ENCODE data around the gene CCDC88B. TPM values are rescaled to one million over a fixed set of nuclear protein-coding genes. Genes with fewer than 3 reads are reported as not detected.

The CCDC88B gene
- total RNA-seq: 10 to 100 TPM; 58.4 to 71.3 TPM

- ATAC-seq (peak; percentile 82), DNase-seq (peak; percentile 91)
- ChIA-PET CTCF (interaction anchor here (0.6 kb wide), 1 partner anchor 270 kb away, joined by 3 read pairs; no protein-coding TSS in a partner anchor), POLR2A (interaction anchor here (0.7 kb wide), 1 partner anchor 14 kb away, joined by 4 read pairs; no protein-coding TSS in a partner anchor)
- Mint-ChIP-seq H3K27ac (peak within 1 kb of the TSS; percentile 94), H3K4me3 (peak within 1 kb of the TSS; percentile 91), H3K27me3 (no peaks in the 10 kb centered on the region), H3K36me3 (ENCODE audit: low read depth) (peaks cover 22% of the 10 kb centered on the region), H3K4me1 (peaks cover 34% of the 10 kb centered on the region), H3K9me3 (ENCODE audit: low read depth) (no peaks in the 10 kb centered on the region)
- intact Hi-C loops (cut with DNase I, micrococcal nuclease): loop anchor here (1.0 to 10.0 kb wide), 6 partner anchors 22 to 775 kb away; partner anchors contain the start of genes ESRRA (in 2 of the 2), PRDX5 (in 1 of the 2), TM7SF2 (in 1 of the 2) and TRMT112 (in 1 of the 2)
These were observed at the start of gene CCDC88B for GRCh38 chr11:64339754-64340408. Gene CCDC88B (plus strand): TSS chr11:64340204. CDS start chr11:64340267, 63 bp downstream.

- POLR2A ChIA-PET: no interaction called here
- H3K27ac Mint-ChIP-seq: no peak overlapping the region
- CTCF ChIA-PET: interaction anchor here (0.6 to 3.0 kb wide), 3 partner anchors 10 to 905 kb away, joined by 3 to 13 read pairs (median 12); no protein-coding TSS in a partner anchor
- no peaks in the 10 kb centered on the region for H3K9me3 Mint-ChIP-seq (ENCODE audit: low read depth)
- no peak for DNase-seq
- H3K4me1 Mint-ChIP-seq: peaks cover 11% of the 10 kb centered on the region
- intact Hi-C loops (cut with DNase I, micrococcal nuclease): no loop called here
- peaks cover 32% of the 10 kb centered on the region for H3K27me3 Mint-ChIP-seq
- no peaks in the 10 kb centered on the region for H3K36me3 Mint-ChIP-seq (ENCODE audit: low read depth)
- H3K4me3 Mint-ChIP-seq: peak overlapping the region; percentile 7
- ATAC-seq: no peak
These were observed 49.4 kb upstream of the CCDC88B start for GRCh38 chr11:64290352-64291261.

GRCh38 chr11:64291262-64291751 is 48.7 kb upstream of the CCDC88B start, which contains the start of gene KCNK4:
Gene KCNK4 (plus strand): TSS chr11:64291302. CDS start chr11:64293019, 1,717 bp downstream.
- intact Hi-C loops (cut with DNase I, micrococcal nuclease): no loop called here
- CTCF ChIA-PET: interaction anchor here (3.0 kb wide), 1 partner anchor 10 kb away, joined by 13 read pairs; no protein-coding TSS in a partner anchor
- no peak within 1 kb of the TSS for H3K27ac Mint-ChIP-seq
- no peaks in the 10 kb centered on the region for H3K9me3 Mint-ChIP-seq (ENCODE audit: low read depth)
- peaks cover 9% of the 10 kb centered on the region for H3K4me1 Mint-ChIP-seq
- DNase-seq (no peak), ATAC-seq (no peak)
- peaks cover 37% of the 10 kb centered on the region for H3K27me3 Mint-ChIP-seq
- POLR2A ChIA-PET: no interaction called here
- no peaks in the 10 kb centered on the region for H3K36me3 Mint-ChIP-seq (ENCODE audit: low read depth)
- peak within 1 kb of the TSS; percentile 7 for H3K4me3 Mint-ChIP-seq

- no peak for ATAC-seq
These were observed 48.1 kb upstream of the CCDC88B start for GRCh38 chr11:64291752-64292459.

GRCh38 chr11:64292460-64293254 is 47.3 kb upstream of the CCDC88B start:
- no peak overlapping the region for H3K4me3 Mint-ChIP-seq
- no peaks in the 10 kb centered on the region for H3K9me3 Mint-ChIP-seq (ENCODE audit: low read depth)
- peaks cover 6% of the 10 kb centered on the region for H3K4me1 Mint-ChIP-seq
- no peak overlapping the region for H3K27ac Mint-ChIP-seq
- H3K36me3 Mint-ChIP-seq (ENCODE audit: low read depth): no peaks in the 10 kb centered on the region
- POLR2A ChIA-PET: no interaction called here
- peaks cover 49% of the 10 kb centered on the region for H3K27me3 Mint-ChIP-seq
- intact Hi-C loops (cut with DNase I, micrococcal nuclease): no loop called here
- CTCF ChIA-PET: interaction anchor here (0.5 to 1.6 kb wide), 5 partner anchors 9 to 128 kb away, joined by 3 to 10 read pairs (median 3); no protein-coding TSS in a partner anchor
- ATAC-seq (peak; percentile 36), DNase-seq (no peak)

More at GRCh38 chr11:64291752-64292459, 48.1 kb upstream of the CCDC88B start:
- ChIA-PET POLR2A (no interaction called here), CTCF (interaction anchor here (0.6 to 3.0 kb wide), 4 partner anchors 9 to 87 kb away, joined by 3 to 13 read pairs (median 6); no protein-coding TSS in a partner anchor)
- H3K4me3 Mint-ChIP-seq: no peak overlapping the region
- no peaks in the 10 kb centered on the region for H3K36me3 Mint-ChIP-seq (ENCODE audit: low read depth)
- DNase-seq: no peak
- peaks cover 42% of the 10 kb centered on the region for H3K27me3 Mint-ChIP-seq
- no peaks in the 10 kb centered on the region for H3K9me3 Mint-ChIP-seq (ENCODE audit: low read depth)
- no peak overlapping the region for H3K27ac Mint-ChIP-seq
- H3K4me1 Mint-ChIP-seq: peaks cover 3% of the 10 kb centered on the region
- intact Hi-C loops (cut with DNase I, micrococcal nuclease): no loop called here

- H3K9me3 Mint-ChIP-seq (ENCODE audit: low read depth): no peaks in the 10 kb centered on the region
- ATAC-seq: no peak
- H3K36me3 Mint-ChIP-seq (ENCODE audit: low read depth): no peaks in the 10 kb centered on the region
- POLR2A ChIA-PET: no interaction called here
- peaks cover 65% of the 10 kb centered on the region for H3K27me3 Mint-ChIP-seq
- CTCF ChIA-PET: no interaction called here
- H3K4me3 Mint-ChIP-seq: no peak overlapping the region
- DNase-seq: no peak
- H3K4me1 Mint-ChIP-seq: peaks cover 10% of the 10 kb centered on the region
- intact Hi-C loops (cut with DNase I, micrococcal nuclease): no loop called here
- H3K27ac Mint-ChIP-seq: no peak overlapping the region
These were observed 45.2 kb upstream of the CCDC88B start for GRCh38 chr11:64294774-64295173.

GRCh38 chr11:64295760-64296159 is 44.2 kb upstream of the CCDC88B start:
- ChIA-PET POLR2A (no interaction called here), CTCF (interaction anchor here (0.9 kb wide), 1 partner anchor 8 kb away, joined by 5 read pairs; no protein-coding TSS in a partner anchor)
- no peak overlapping the region for H3K4me3 Mint-ChIP-seq
- intact Hi-C loops (cut with DNase I, micrococcal nuclease): no loop called here
- peaks cover 68% of the 10 kb centered on the region for H3K27me3 Mint-ChIP-seq
- H3K36me3 Mint-ChIP-seq (ENCODE audit: low read depth): no peaks in the 10 kb centered on the region
- H3K4me1 Mint-ChIP-seq: peaks cover 16% of the 10 kb centered on the region
- H3K27ac Mint-ChIP-seq: no peak overlapping the region
- ATAC-seq (no peak), DNase-seq (no peak)
- H3K9me3 Mint-ChIP-seq (ENCODE audit: low read depth): no peaks in the 10 kb centered on the region

- Mint-ChIP-seq H3K4me1 (peaks cover 18% of the 10 kb centered on the region), H3K27me3 (peaks cover 67% of the 10 kb centered on the region), H3K9me3 (ENCODE audit: low read depth) (no peaks in the 10 kb centered on the region), H3K36me3 (ENCODE audit: low read depth) (no peaks in the 10 kb centered on the region), H3K27ac (no peak overlapping the region), H3K4me3 (no peak overlapping the region)
- ATAC-seq: no peak
- intact Hi-C loops (cut with DNase I, micrococcal nuclease): no loop called here
- POLR2A ChIA-PET: no interaction called here
- CTCF ChIA-PET: interaction anchor here (1.2 kb wide), 1 partner anchor 9 kb away, joined by 5 read pairs; the partner anchor contains the start of gene ESRRA
- no peak for DNase-seq
These were observed 43.8 kb upstream of the CCDC88B start for GRCh38 chr11:64296236-64296635.

GRCh38 chr11:64296830-64297698 is 42.9 kb upstream of the CCDC88B start:
- no peaks in the 10 kb centered on the region for H3K9me3 Mint-ChIP-seq (ENCODE audit: low read depth)
- intact Hi-C loops (cut with DNase I, micrococcal nuclease): no loop called here
- DNase-seq (no peak), ATAC-seq (no peak)
- no peak overlapping the region for H3K27ac Mint-ChIP-seq
- no peaks in the 10 kb centered on the region for H3K36me3 Mint-ChIP-seq (ENCODE audit: low read depth)
- no peak overlapping the region for H3K4me3 Mint-ChIP-seq
- ChIA-PET POLR2A (no interaction called here), CTCF (interaction anchor here (0.7 to 1.2 kb wide), 2 partner anchors 8 to 35 kb away, joined by 4 to 5 read pairs; partner anchors contain the start of gene ESRRA)
- H3K27me3 Mint-ChIP-seq: peaks cover 67% of the 10 kb centered on the region
- H3K4me1 Mint-ChIP-seq: peaks cover 18% of the 10 kb centered on the region
